RWPE2 (cell line): ENCODE results near the gene TMEM243.

Source experiments
- ATAC-seq: fragments of 200-7000 bp; cut with Tn5 transposase; 3 replicates; pipeline ENCODE4 v1.9.1; 2021; ENCODE audit warnings: low read depth
- DNase-seq: peaks from one replicate; pipeline ENCODE4 v3.0.0-alpha.2; 2020; ENCODE audit warnings: low spot score
- H3K27ac ChIP-seq: fragments of 450-650 bp; 2 replicates; pipeline ENCODE4 v1.5.1; 2017; ENCODE audit warnings: mild to moderate bottlenecking; ENCODE audit not compliant: poor library complexity, severe bottlenecking
- H3K27me3 ChIP-seq: fragments of 250-450 bp; sonication (Bioruptor Pico); 2 replicates; pipeline ENCODE4 v1.5.1; 2021; ENCODE audit warnings: mild to moderate bottlenecking, moderate library complexity; ENCODE audit not compliant: insufficient read depth, poor library complexity, severe bottlenecking
- H3K36me3 ChIP-seq: fragments of 250-450 bp; sonication (Bioruptor Pico); 2 replicates; pipeline ENCODE4 v1.5.1; 2020; ENCODE audit warnings: low read depth, mild to moderate bottlenecking, moderate library complexity
- H3K4me1 ChIP-seq: fragments of 250-450 bp; sonication (Bioruptor Pico); 2 replicates; pipeline ENCODE4 v1.5.1; 2021; ENCODE audit warnings: mild to moderate bottlenecking, moderate library complexity; ENCODE audit not compliant: insufficient read depth, poor library complexity, severe bottlenecking
- H3K4me3 ChIP-seq: fragments of 250-450 bp; sonication (Bioruptor Pico); 2 replicates; pipeline ENCODE4 v1.5.1; 2021; ENCODE audit warnings: mild to moderate bottlenecking, moderate library complexity; ENCODE audit not compliant: severe bottlenecking
- H3K9me3 ChIP-seq: fragments of 250-450 bp; sonication (Bioruptor Pico); 2 replicates; pipeline ENCODE4 v1.5.1; 2021; ENCODE audit warnings: mild to moderate bottlenecking, moderate library complexity; ENCODE audit not compliant: severe bottlenecking
- TF ChIP-seq, protein P1 (sequence below): fragments of 450-650 bp; IDR thresholded peaks from one replicate; pipeline ENCODE4 v1.5.1; 2017; ENCODE audit warnings: mild to moderate bottlenecking, moderate library complexity; ENCODE audit not compliant: poor library complexity, severe bottlenecking

TMEM243 gene

DNA sequence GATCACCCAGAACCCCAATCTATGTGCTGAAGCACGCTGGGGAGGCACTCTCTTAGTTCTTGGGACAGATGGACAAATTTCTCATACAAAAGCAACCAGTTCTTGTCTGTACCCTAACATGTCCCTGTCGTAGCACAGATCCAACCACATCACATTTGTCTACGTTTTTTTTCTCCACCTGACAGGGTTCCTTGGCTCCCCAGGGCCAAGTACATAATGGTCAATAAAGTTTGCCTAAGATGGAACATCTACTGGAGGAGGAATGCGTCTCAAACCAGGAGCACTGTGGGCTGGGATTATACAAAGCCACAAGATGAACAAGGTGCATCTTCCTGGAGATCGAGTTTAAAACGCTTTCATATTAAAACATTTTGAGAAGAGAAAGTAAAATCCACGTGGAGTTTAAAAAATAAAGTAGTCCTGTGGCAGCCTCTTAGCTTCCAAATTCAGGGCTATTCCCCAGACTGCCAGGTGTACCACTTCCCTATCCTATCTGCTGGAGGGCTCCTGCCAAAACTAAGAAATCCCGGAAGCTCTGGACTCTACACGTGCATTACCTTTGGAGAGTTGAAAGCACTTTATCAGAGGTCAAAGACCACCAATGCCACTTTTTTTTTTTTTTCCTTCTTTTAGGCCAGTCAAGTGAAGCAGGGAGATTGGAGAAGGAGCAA is 1.4 kb downstream of the TMEM243 start:
- Histone ChIP-seq H3K4me3 (no peak overlapping the region), H3K27me3 (no peaks in the 10 kb centered on the region), H3K4me1 (peaks cover 4% of the 10 kb centered on the region), H3K36me3 (peaks cover 22% of the 10 kb centered on the region), H3K27ac (no peak overlapping the region), H3K9me3 (no peaks in the 10 kb centered on the region)
- TF ChIP-seq, protein P1, sequence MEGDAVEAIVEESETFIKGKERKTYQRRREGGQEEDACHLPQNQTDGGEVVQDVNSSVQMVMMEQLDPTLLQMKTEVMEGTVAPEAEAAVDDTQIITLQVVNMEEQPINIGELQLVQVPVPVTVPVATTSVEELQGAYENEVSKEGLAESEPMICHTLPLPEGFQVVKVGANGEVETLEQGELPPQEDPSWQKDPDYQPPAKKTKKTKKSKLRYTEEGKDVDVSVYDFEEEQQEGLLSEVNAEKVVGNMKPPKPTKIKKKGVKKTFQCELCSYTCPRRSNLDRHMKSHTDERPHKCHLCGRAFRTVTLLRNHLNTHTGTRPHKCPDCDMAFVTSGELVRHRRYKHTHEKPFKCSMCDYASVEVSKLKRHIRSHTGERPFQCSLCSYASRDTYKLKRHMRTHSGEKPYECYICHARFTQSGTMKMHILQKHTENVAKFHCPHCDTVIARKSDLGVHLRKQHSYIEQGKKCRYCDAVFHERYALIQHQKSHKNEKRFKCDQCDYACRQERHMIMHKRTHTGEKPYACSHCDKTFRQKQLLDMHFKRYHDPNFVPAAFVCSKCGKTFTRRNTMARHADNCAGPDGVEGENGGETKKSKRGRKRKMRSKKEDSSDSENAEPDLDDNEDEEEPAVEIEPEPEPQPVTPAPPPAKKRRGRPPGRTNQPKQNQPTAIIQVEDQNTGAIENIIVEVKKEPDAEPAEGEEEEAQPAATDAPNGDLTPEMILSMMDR: no peak
- DNase-seq: no peak
- no peak for ATAC-seq

DNA sequence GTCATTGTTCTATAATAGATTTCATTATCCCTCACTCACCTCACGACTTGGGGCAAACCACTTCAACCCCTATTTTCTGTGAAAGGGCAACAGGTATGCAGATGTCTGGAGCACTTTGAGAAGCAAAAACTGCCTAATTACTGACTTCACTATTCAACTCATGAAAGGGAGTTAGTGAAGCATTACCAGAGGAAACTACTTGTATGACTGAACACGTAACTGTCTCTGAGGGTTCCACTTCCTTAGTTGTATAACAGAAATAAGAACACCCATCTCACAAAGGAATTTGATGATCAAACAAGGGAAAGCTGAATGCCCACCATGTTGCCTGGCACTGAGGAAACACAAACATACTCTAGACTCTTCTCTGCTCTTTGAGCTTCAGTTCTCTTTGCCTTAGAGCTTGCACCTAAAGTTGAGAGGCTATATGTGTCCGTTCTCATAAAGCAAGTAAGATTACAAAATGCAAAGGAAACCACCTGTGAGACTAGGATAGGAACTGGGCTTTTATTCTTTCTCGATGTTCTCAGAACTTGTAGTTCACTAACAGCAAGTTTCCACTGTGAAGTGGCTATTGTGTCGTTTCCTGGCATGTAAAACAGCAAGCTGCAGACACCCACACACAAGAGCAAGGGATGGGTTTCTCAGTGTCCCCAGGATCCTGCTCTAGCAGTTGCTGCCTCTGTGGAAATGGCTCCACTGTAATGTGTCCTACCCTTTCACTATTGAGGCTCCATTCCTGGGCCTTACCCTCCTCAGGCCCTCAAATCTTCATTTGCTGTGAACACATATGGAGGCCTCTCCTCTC is 2.6 kb downstream of the TMEM243 start:
- no peak overlapping the region for H3K27ac ChIP-seq

DNA sequence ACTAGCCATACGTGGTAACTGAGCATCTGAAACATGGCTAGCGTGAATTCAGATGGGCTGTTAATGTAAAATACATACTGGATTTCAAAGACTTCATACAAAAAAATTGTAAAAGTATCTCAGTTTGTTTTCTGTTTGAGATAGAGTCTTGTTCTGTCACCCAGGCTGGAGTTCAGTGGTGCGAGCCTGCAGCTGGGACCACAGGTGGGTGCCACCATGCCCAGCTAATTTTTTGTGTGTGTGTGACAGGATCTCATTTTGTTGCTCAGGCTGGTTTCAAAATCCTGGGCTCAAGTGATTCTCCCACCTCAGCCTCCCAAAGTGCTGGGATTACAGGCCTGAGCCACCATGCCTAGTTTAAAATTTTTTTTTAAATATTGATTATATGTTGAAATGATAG is 4.5 kb downstream of the TMEM243 start:
- TF ChIP-seq, protein P1: no peak
- Histone ChIP-seq H3K9me3 (no peaks in the 10 kb centered on the region), H3K4me1 (peaks cover 4% of the 10 kb centered on the region), H3K27ac (no peak overlapping the region), H3K36me3 (peaks cover 36% of the 10 kb centered on the region), H3K27me3 (no peaks in the 10 kb centered on the region), H3K4me3 (no peak overlapping the region)
- ATAC-seq (no peak), DNase-seq (no peak)

More for the DNA sequence above, 2.6 kb downstream of the TMEM243 start:
- Histone ChIP-seq H3K27me3 (no peaks in the 10 kb centered on the region), H3K9me3 (no peaks in the 10 kb centered on the region), H3K4me1 (peaks cover 4% of the 10 kb centered on the region), H3K36me3 (peaks cover 30% of the 10 kb centered on the region), H3K4me3 (no peak overlapping the region)
- TF ChIP-seq, protein P1: no peak
- DNase-seq (no peak), ATAC-seq (no peak)

DNA sequence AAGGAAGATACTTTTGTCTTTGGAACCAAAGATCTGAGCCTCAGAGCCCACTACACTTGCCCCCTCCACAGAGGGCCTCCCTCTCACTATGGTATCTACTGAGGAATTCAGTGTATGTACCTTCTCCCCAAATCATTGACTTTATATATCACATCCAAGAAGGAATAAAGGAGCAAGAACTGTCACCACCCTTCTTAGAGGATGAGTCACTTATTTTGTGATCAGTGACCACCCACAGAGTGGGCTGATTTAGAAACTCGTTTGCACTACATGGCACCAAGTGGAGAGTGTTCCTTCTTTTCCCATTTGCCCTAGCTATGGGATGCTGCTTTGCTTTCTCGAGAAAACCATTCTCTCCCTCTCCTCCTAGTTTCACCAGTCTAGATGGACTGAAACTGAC is 5.7 kb downstream of the TMEM243 start:
- no peak overlapping the region for H3K27ac ChIP-seq
- H3K4me1 ChIP-seq: peaks cover 4% of the 10 kb centered on the region
- no peaks in the 10 kb centered on the region for H3K27me3 ChIP-seq
- ATAC-seq (no peak), DNase-seq (no peak)
- peaks cover 40% of the 10 kb centered on the region for H3K36me3 ChIP-seq
- no peaks in the 10 kb centered on the region for H3K9me3 ChIP-seq
- TF ChIP-seq, protein P1: no peak
- no peak overlapping the region for H3K4me3 ChIP-seq

DNA sequence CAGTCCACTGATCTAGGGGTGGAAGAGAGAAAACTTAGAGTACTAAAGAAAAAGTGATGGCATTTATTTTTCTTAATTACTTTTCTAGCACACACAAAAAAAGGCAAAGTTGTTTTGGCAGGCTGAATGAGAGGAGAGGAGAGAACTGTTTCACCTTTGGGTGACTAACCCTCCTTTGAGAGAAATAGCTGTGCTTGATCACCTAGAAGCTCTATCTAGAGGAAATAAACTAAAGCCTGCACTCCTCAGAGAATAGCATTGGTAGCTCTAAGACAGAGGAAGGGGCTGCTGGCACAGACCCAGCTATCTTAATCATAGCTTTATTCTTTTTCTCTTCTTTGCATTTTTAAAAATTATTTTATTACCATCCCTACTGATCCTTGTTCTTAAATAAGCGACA is 6.3 kb downstream of the TMEM243 start:
- H3K9me3 ChIP-seq: no peaks in the 10 kb centered on the region
- no peak overlapping the region for H3K27ac ChIP-seq
- DNase-seq (no peak), ATAC-seq (no peak)
- peaks cover 46% of the 10 kb centered on the region for H3K36me3 ChIP-seq
- TF ChIP-seq, protein P1: no peak
- H3K4me3 ChIP-seq: no peak overlapping the region
- H3K4me1 ChIP-seq: no peaks in the 10 kb centered on the region
- no peaks in the 10 kb centered on the region for H3K27me3 ChIP-seq
